SIG-M5 treated with dmso at 0.1 percent for 504 hours (cell line): Measurements from ENCODE around the gene CLCNKB.
"Not testable (repeated sequence)": the region's sequence is repeated elsewhere in the genome, so short reads cannot be mapped to it uniquely, and the experiment has no call there.

ENCODE experiments used
- DNase-seq: peaks from one replicate; lab custom pipeline; 2025; ENCODE audit not compliant: unreplicated experiment; lab: John Stamatoyannopoulos, UW

CLCNKB gene

GRCh38 chr1:16043521-16043920 lies at the start of gene CLCNKB:
CLCNKB (plus strand) TSS chr1:16043782; CDS start chr1:16044493, 711 bp downstream.
- DNase-seq = no peak

GRCh38 chr1:15994081-15994480 lies 49.5 kb upstream of the CLCNKB start:
- no peak for DNase-seq

- DNase-seq = no peak
Observed at GRCh38 chr1:15994590-15995351, 48.8 kb upstream of the CLCNKB start.

GRCh38 chr1:15997076-15997585 lies 46.5 kb upstream of the CLCNKB start:
- DNase-seq = no peak

- DNase-seq = no peak
Observed at GRCh38 chr1:15997637-15998280, 45.8 kb upstream of the CLCNKB start.

GRCh38 chr1:15998929-15999328 lies 44.7 kb upstream of the CLCNKB start:
- no peak for DNase-seq

GRCh38 chr1:16001274-16001673 lies 42.3 kb upstream of the CLCNKB start:
- DNase-seq = not testable (repeated sequence)

GRCh38 chr1:16005597-16005996 lies 38.0 kb upstream of the CLCNKB start:
- DNase-seq = no peak

- no peak for DNase-seq
Observed at GRCh38 chr1:16006010-16006409, 37.6 kb upstream of the CLCNKB start.

GRCh38 chr1:16006552-16007485 lies 36.8 kb upstream of the CLCNKB start:
- DNase-seq = peak; percentile 5

- no peak for DNase-seq
Observed at GRCh38 chr1:16007671-16008341, 35.8 kb upstream of the CLCNKB start.

GRCh38 chr1:16009030-16009460 lies 34.5 kb upstream of the CLCNKB start:
- DNase-seq = peak; percentile 37

GRCh38 chr1:16009678-16010077 lies 33.9 kb upstream of the CLCNKB start:
- no peak for DNase-seq

- no peak for DNase-seq
Observed at GRCh38 chr1:16010837-16011236, 32.7 kb upstream of the CLCNKB start.

GRCh38 chr1:16011936-16012589 lies 31.5 kb upstream of the CLCNKB start:
- no peak for DNase-seq

GRCh38 chr1:16012590-16013219 lies 30.9 kb upstream of the CLCNKB start:
- peak; percentile 71 for DNase-seq

- DNase-seq = peak; percentile 64
Observed at GRCh38 chr1:16013220-16013907, 30.2 kb upstream of the CLCNKB start.

- DNase-seq = no peak
Observed at GRCh38 chr1:16013908-16014258, 29.7 kb upstream of the CLCNKB start.
